Cardiac muscle cell (in vitro differentiated cells and primary cell): ENCODE measurements around the gene ECHDC3. TPM values are rescaled to one million over a fixed set of nuclear protein-coding genes. Genes with fewer than 3 reads are reported as not detected.

Experiments used
- DNase-seq, 2 donors: peaks; one replicate each; pipeline versions ENCODE4 v3.0.0 to v3.0.0-alpha.2; 2010 to 2017; ENCODE audit warnings: low read depth in 1 of 2, low spot score in 1 of 2
- H3K27ac ChIP-seq: fragments of 200-600 bp; sonication (generic); 2 replicates; pipeline ENCODE4 v1.5.1; 2016
- H3K27me3 ChIP-seq: fragments of 200-600 bp; sonication (generic); 2 replicates; pipeline ENCODE4 v1.6.0; 2016; ENCODE audit warnings: control low read depth
- H3K36me3 ChIP-seq: fragments of 200-600 bp; sonication (generic); 2 replicates; pipeline ENCODE4 v1.5.1; 2016; ENCODE audit warnings: control low read depth
- H3K4me1 ChIP-seq: fragments of 200-600 bp; sonication (generic); 2 replicates; pipeline ENCODE4 v1.8.1; 2017; ENCODE audit warnings: low read depth, mild to moderate bottlenecking, mixed run types
- H3K4me3 ChIP-seq: fragments of 200-600 bp; sonication (generic); 2 replicates; pipeline ENCODE4 v1.5.1; 2016; ENCODE audit warnings: mild to moderate bottlenecking
- H3K9me3 ChIP-seq: fragments of 200-600 bp; sonication (generic); 2 replicates; pipeline ENCODE4 v1.5.1; 2017; ENCODE audit warnings: low read depth, mild to moderate bottlenecking, control low read depth
- polyA plus RNA-seq: library from polyadenylated mRNA; unstranded; fragments of >200 nt; fragmentation: Nextera tagmentation; extraction: Ambion mirVana; gene quantifications from 2 replicates; pipeline ENCODE4 v1.2.1, GENCODE V29; 2016
- total RNA-seq: library from RNA; depleted of rRNA; stranded (reverse); fragments of >200 nt; gene quantifications from 2 replicates; pipeline ENCODE4 v1.2.3, GENCODE V29; 2016
- TF ChIP-seq, protein P1 (sequence below): IDR thresholded peaks from 2 replicates; pipeline ENCODE4 v1.5.1; 2012; ENCODE audit warnings: low read depth, mild to moderate bottlenecking, low read length

ECHDC3 gene
- total and polyA plus RNA-seq, 2 experiments from 2014 or later = 8.4 to 32.0 TPM

DNA sequence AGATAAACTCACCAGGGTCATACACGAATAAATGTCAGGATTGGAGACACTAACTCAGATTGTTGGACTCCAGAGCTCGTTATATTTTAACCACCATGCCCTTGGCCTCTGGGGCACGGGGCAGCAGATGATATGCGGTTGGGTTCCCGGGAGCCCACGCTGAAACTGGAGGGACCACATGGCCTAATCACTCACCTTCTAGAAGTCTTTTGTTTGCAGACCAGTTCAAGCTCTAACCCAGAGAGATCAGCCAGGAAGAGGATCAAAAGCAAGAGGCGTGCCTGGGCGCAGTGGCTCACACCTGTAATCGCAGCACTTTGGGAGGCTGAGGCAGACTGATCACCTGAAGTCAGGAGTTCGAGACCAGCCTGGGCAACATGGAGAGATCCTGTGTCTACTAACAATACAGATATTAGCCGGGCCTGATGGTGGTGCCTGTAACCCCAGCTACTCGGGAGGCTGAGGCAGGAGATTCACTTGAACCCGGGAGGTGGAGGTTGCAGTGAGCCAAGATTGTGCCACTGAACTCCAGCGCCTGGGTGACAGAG, 42.6 kb upstream of the ECHDC3 start:
- Histone ChIP-seq H3K36me3 (no peaks in the 10 kb centered on the region), H3K27me3 (no peaks in the 10 kb centered on the region), H3K27ac (no peak overlapping the region), H3K4me3 (no peak overlapping the region), H3K9me3 (no peaks in the 10 kb centered on the region), H3K4me1 (no peaks in the 10 kb centered on the region)
- TF ChIP-seq, protein P1, sequence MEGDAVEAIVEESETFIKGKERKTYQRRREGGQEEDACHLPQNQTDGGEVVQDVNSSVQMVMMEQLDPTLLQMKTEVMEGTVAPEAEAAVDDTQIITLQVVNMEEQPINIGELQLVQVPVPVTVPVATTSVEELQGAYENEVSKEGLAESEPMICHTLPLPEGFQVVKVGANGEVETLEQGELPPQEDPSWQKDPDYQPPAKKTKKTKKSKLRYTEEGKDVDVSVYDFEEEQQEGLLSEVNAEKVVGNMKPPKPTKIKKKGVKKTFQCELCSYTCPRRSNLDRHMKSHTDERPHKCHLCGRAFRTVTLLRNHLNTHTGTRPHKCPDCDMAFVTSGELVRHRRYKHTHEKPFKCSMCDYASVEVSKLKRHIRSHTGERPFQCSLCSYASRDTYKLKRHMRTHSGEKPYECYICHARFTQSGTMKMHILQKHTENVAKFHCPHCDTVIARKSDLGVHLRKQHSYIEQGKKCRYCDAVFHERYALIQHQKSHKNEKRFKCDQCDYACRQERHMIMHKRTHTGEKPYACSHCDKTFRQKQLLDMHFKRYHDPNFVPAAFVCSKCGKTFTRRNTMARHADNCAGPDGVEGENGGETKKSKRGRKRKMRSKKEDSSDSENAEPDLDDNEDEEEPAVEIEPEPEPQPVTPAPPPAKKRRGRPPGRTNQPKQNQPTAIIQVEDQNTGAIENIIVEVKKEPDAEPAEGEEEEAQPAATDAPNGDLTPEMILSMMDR = no peak
- DNase-seq = no peak

DNA sequence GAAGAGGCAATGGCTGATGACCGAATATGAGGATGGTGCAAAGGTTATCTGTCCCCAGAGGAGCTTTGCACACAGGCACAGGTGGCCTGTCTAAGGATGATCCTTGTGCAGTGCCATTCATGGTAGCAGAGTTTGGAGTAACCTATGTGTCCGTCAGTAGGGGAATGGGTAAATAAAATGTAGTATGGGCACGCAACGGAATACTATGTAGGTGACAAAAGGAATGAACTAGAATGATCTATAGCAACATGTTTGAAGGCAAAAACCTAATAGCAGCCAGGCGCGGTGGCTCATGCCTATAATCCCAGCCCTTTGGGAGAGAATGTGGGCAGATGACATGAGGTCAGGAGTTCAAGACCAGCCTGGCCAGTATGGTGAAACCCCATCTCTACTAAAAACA, 41.6 kb upstream of the ECHDC3 start:
- no peak overlapping the region for H3K4me3 ChIP-seq
- TF ChIP-seq, protein P1 = no peak
- no peaks in the 10 kb centered on the region for H3K27me3 ChIP-seq
- no peaks in the 10 kb centered on the region for H3K9me3 ChIP-seq
- H3K36me3 ChIP-seq = no peaks in the 10 kb centered on the region
- no peaks in the 10 kb centered on the region for H3K4me1 ChIP-seq
- H3K27ac ChIP-seq = no peak overlapping the region
- no peak for DNase-seq

DNA sequence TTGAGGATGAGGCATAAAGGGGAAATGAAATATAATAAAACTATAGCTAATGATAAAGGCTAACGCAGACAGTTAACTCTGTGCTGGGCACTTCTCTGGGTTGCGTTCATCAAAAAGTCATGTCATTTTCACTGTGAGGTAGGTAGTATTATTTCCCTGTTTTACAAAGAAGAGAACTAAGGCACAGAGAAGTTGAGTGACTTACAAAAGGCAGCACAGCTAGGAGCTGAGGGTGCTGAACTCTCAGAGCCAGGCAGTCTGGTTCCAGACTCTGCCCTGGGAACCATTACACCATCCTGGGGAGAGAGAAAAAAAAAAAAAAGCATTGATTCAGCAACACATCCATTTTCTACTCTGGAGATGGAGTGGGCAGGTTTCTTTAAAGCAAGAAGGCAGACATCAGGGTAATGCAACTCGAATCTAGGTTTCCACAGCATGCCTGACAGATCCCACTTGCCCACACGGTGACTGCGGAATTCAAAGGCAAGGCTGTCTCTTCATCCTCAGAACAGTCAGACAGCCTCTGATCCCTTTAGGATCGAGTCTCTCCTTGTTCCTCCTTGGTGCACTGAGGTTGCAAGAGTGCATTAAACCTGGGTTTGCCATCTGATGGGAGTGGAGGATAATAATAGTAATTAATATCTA, 40.6 kb upstream of the ECHDC3 start:
- Histone ChIP-seq H3K27ac (no peak overlapping the region), H3K9me3 (no peaks in the 10 kb centered on the region), H3K27me3 (no peaks in the 10 kb centered on the region), H3K36me3 (no peaks in the 10 kb centered on the region), H3K4me1 (no peaks in the 10 kb centered on the region), H3K4me3 (no peak overlapping the region)
- TF ChIP-seq, protein P1 = no peak
- DNase-seq = no peak

DNA sequence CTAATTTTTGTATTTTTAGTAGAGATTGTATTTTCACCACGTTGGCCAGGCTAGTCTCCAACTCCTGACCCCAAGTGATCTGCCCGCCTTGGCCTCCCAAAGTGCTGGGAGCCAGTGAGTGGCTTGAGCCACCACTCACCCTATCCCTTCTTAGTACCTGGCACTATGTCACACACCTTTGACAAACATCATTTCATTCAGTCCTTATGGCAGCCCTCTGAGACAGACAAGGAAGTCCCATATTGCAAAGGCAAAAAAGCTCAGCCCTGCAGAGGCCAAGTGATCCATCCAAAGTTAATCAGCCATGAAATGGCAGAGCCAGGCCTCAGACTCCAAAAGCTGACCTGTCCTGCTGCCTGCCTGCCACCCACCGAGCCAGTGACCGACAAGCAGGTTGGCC, 39.9 kb upstream of the ECHDC3 start:
- TF ChIP-seq, protein P1 = no peak
- Histone ChIP-seq H3K4me3 (no peak overlapping the region), H3K27me3 (no peaks in the 10 kb centered on the region), H3K27ac (no peak overlapping the region), H3K36me3 (no peaks in the 10 kb centered on the region), H3K4me1 (no peaks in the 10 kb centered on the region), H3K9me3 (no peaks in the 10 kb centered on the region)
- no peak for DNase-seq

DNA sequence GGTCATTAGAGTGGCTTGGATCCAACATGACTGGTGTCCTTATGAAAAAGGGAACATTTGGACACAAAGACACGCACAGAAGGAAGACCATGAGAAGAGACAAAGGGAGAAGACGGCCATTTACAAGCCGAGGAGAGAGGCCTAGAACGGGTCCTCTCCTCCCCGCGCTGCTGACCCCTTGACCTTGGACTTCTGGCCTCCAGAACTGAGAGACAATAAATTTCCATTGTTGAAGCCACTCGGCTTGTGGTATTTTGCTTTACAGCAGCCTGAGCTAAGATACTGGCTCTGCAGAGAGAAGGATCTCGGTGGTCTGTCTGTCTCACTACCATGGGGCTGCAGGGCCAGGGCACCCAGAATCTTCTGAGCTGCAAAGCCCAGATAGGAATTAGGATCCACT, 38.1 kb upstream of the ECHDC3 start:
- no peak overlapping the region for H3K4me3 ChIP-seq
- TF ChIP-seq, protein P1 = no peak
- H3K27me3 ChIP-seq = no peaks in the 10 kb centered on the region
- H3K4me1 ChIP-seq = no peaks in the 10 kb centered on the region
- no peak for DNase-seq
- no peak overlapping the region for H3K27ac ChIP-seq
- no peaks in the 10 kb centered on the region for H3K36me3 ChIP-seq
- no peaks in the 10 kb centered on the region for H3K9me3 ChIP-seq
